ENCODE results near the gene CLRN2. TPM values are rescaled to one million over a fixed set of nuclear protein-coding genes. Genes with fewer than 3 reads are reported as not detected.

The CLRN2 gene
- not detected in 2 replicates for total RNA-seq (2013; cell fraction: nucleolus; rRNA removed)
- total RNA-seq (2014; rRNA removed) (not detected in 2 replicates), total RNA-seq (2014; rRNA removed; fragmentation: Illumina TruSeq; extraction: Trizol) (not detected in 2 replicates), total RNA-seq (2021) (not detected in 2 replicates), polyA plus RNA-seq (2011; rRNA removed) (not detected in 2 replicates), polyA plus RNA-seq (2014; fragmentation: Illumina TruSeq; extraction: Trizol) (not detected in 2 replicates), polyA plus RNA-seq (2014; fragmentation: Nextera tagmentation; extraction: Ambion mirVana) (not detected), polyA plus RNA-seq (2014; rRNA removed) (not detected in 2 replicates), polyA plus RNA-seq (2016; fragmentation: Nextera tagmentation; extraction: Ambion mirVana) (not detected), polyA minus RNA-seq (2011; rRNA and poly(A)+ RNA removed) (not detected in 2 replicates), Bru-seq, nascent RNA (not detected), BruChase-seq, experiment 1, labeled RNA remaining after a 6-hour chase (not detected), BruChase-seq, experiment 2, labeled RNA remaining after a 2-hour chase (not detected)
- polyA plus RNA-seq (2011; ENCODE audit: low read depth) = not detected
- polyA plus RNA-seq (2011; cell fraction: cytosol; rRNA removed) = not detected in 2 replicates
- polyA plus RNA-seq (2011; cell fraction: nucleus; rRNA removed) = not detected in 2 replicates
- not detected in 2 replicates for polyA plus RNA-seq (2012)
- not detected in 2 replicates for polyA minus RNA-seq (2011; cell fraction: cytosol; rRNA and poly(A)+ RNA removed)
- not detected in 2 replicates for polyA minus RNA-seq (2011; cell fraction: nucleus; rRNA and poly(A)+ RNA removed)
- long read RNA-seq, experiment 1 = 0 reads
- long read RNA-seq, experiment 2 = 0 reads

GRCh38 chr4:17514865-17515264, at the start of gene CLRN2:
Gene CLRN2 (plus strand): TSS chr4:17515165. CDS start chr4:17515267, 102 bp downstream.
- in situ Hi-C loops (cut with MboI) = no loop called here
- Histone ChIP-seq H3K79me2 (ENCODE audit: control insufficient read depth, insufficient read depth, low read length) (no peaks in the 10 kb centered on the region), H4K20me1 (ENCODE audit: control insufficient read depth, insufficient read depth) (no peaks in the 10 kb centered on the region), H3K4me2 (ENCODE audit: control insufficient read depth, insufficient read depth) (no peak within 1 kb of the TSS), H3K4me3 (no peak within 1 kb of the TSS), H3K27ac (ENCODE audit: control insufficient read depth, insufficient read depth) (no peak within 1 kb of the TSS), H3K4me1 (ENCODE audit: control insufficient read depth, insufficient read depth, low read length) (no peaks in the 10 kb centered on the region; the same call in 1 of the 2 replicates), H3K36me3 (ENCODE audit: control insufficient read depth in 2 of 2, insufficient read depth in 2 of 2, low read length in 1 of 2) (no peaks in the 10 kb centered on the region), H3K27me3 (replicated peaks in 1 of 2; ENCODE audit: control insufficient read depth in 2 of 2, insufficient read depth in 2 of 2, low read length in 1 of 2) (no peaks in the 10 kb centered on the region), H2AFZ (ENCODE audit: control insufficient read depth, low read depth, low read length) (no peak within 1 kb of the TSS), H3K9me3 (replicated peaks; ENCODE audit: control insufficient read depth, insufficient read depth, low read length) (no peaks in the 10 kb centered on the region), H3K9ac (ENCODE audit: control insufficient read depth, insufficient read depth, low read length) (no peak within 1 kb of the TSS)
- intact Hi-C loops (cut with micrococcal nuclease; ENCODE audit: unreplicated experiment) = no loop called here
- 57% methylated on average over 9 of the region's 9 CpGs for WGBS (ENCODE audit: insufficient coverage, insufficient replicate concordance, low lambda C conversion rate, missing lambda C conversion rate)
- ChIA-PET POLR2A (interaction anchor here (2.1 kb wide), 1 partner anchor 34 kb away, joined by 4 read pairs; no protein-coding TSS in a partner anchor), SMC1A (ENCODE audit: uncharacterized antibody, unreplicated experiment) (no interaction called here), RAD21 (ENCODE audit: unreplicated experiment) (no interaction called here), CTCF (no interaction called here)
- ATAC-seq (no peak), DNase-seq (ENCODE audit: low read depth, low spot score) (no peak), FAIRE-seq (no peak)
- no TSS peak for BruUV-seq (replicated peaks)
- TF ChIP-seq CEBPB (IDR thresholded peaks at IDR 0.05; ENCODE audit: borderline replicate concordance in 1 of 2, low read depth in 2 of 2, low read length in 2 of 2) = no peak
- no peak for TF ChIP-seq SIX5 (IDR thresholded peaks at IDR 0.05; ENCODE audit: low read depth, low read length, severe bottlenecking)
- no peak for TF ChIP-seq RUNX3 (IDR thresholded peaks at IDR 0.05; ENCODE audit: low read length)
- no peak for TF ChIP-seq ZNF592 (IDR thresholded peaks at IDR 0.05)
- TF ChIP-seq RFX5 (IDR thresholded peaks at IDR 0.05; ENCODE audit: low read depth, low read length) = no peak
- TF ChIP-seq BMI1 (IDR thresholded peaks at IDR 0.05; ENCODE audit: borderline replicate concordance) = no peak
- TF ChIP-seq HDAC6 (IDR thresholded peaks at IDR 0.05; ENCODE audit: unreplicated experiment) = no peak
- TF ChIP-seq E2F8 (IDR thresholded peaks at IDR 0.05; ENCODE audit: low read depth, partially characterized antibody) = no peak
- TF ChIP-seq ZSCAN29 (IDR thresholded peaks at IDR 0.05) = no peak
- no peak for TF ChIP-seq ZZZ3 (IDR thresholded peaks at IDR 0.05; ENCODE audit: control insufficient read depth, insufficient read length, low read depth)
- no peak for TF ChIP-seq ZNF207 (IDR thresholded peaks at IDR 0.05; ENCODE audit: borderline replicate concordance)

Data from GM12878 (cell line).